ENCODE measurements around the gene PIH1D1. TPM values are rescaled to one million over a fixed set of nuclear protein-coding genes. Genes with fewer than 3 reads are reported as not detected.
"Not testable (repeated sequence)": the region's sequence is repeated elsewhere in the genome, so short reads cannot be mapped to it uniquely, and the experiment has no call there.

PIH1D1 gene
- total RNA-seq, 1 donor from 2014 or later, result 83.7 TPM

- Mint-ChIP-seq H3K27ac (no peak overlapping the region), H3K4me3 (peak overlapping the region; percentile 66), H3K9me3 (no peaks in the 10 kb centered on the region), H3K36me3 (peaks cover 2% of the 10 kb centered on the region), H3K27me3 (ENCODE audit: low read depth) (peaks cover 24% of the 10 kb centered on the region), H3K4me1 (peaks cover 4% of the 10 kb centered on the region)
- no peak for DNase-seq (ENCODE audit: low spot score in 2 of 2, unreplicated experiment in 2 of 2)
- no peak for TF ChIP-seq CTCF (IDR thresholded peaks at IDR 0.05; ENCODE audit: unreplicated experiment)
Observed at GRCh38 chr19:49474542-49474924, 22.9 kb upstream of the PIH1D1 start.

GRCh38 chr19:49473868-49474541, 22.4 kb upstream of the PIH1D1 start, which contains the start of gene FLT3LG:
FLT3LG (plus strand) TSS chr19:49474215; CDS start chr19:49474640, 425 bp downstream.
- Mint-ChIP-seq H3K4me3 (peak within 1 kb of the TSS; percentile 66), H3K36me3 (peaks cover 3% of the 10 kb centered on the region), H3K9me3 (no peaks in the 10 kb centered on the region), H3K27ac (no peak within 1 kb of the TSS), H3K27me3 (ENCODE audit: low read depth) (peaks cover 24% of the 10 kb centered on the region), H3K4me1 (peaks cover 4% of the 10 kb centered on the region)
- DNase-seq (ENCODE audit: low spot score in 2 of 2, unreplicated experiment in 2 of 2), result peak; percentile 60 to 83
- peak; percentile 99 for TF ChIP-seq CTCF (IDR thresholded peaks at IDR 0.05; ENCODE audit: unreplicated experiment)

GRCh38 chr19:49473501-49473867, 21.9 kb upstream of the PIH1D1 start:
- not testable (repeated sequence) for H3K36me3 Mint-ChIP-seq; H3K9me3 Mint-ChIP-seq; H3K27ac Mint-ChIP-seq; DNase-seq (ENCODE audit: low spot score in 2 of 2, unreplicated experiment in 2 of 2); H3K4me1 Mint-ChIP-seq
- Mint-ChIP-seq H3K4me3 (peak overlapping the region; percentile 66), H3K27me3 (ENCODE audit: low read depth) (peaks cover 24% of the 10 kb centered on the region)

GRCh38 chr19:49472936-49473335, 21.3 kb upstream of the PIH1D1 start:
- Mint-ChIP-seq H3K4me3 (no peak overlapping the region), H3K36me3 (peaks cover 6% of the 10 kb centered on the region), H3K27ac (no peak overlapping the region), H3K9me3 (no peaks in the 10 kb centered on the region), H3K4me1 (peaks cover 1% of the 10 kb centered on the region), H3K27me3 (ENCODE audit: low read depth) (peaks cover 24% of the 10 kb centered on the region)
- DNase-seq (ENCODE audit: low spot score in 2 of 2, unreplicated experiment in 2 of 2), result no peak
- no peak for TF ChIP-seq CTCF (IDR thresholded peaks at IDR 0.05; ENCODE audit: unreplicated experiment)

GRCh38 chr19:49470615-49470978, 19.0 kb upstream of the PIH1D1 start:
- Mint-ChIP-seq H3K27ac (no peak overlapping the region), H3K4me1 (peaks cover 1% of the 10 kb centered on the region), H3K36me3 (peaks cover 6% of the 10 kb centered on the region), H3K27me3 (ENCODE audit: low read depth) (peaks cover 15% of the 10 kb centered on the region), H3K9me3 (no peaks in the 10 kb centered on the region), H3K4me3 (no peak overlapping the region)
- DNase-seq (ENCODE audit: low spot score in 2 of 2, unreplicated experiment in 2 of 2), result no peak
- no peak for TF ChIP-seq CTCF (IDR thresholded peaks at IDR 0.05; ENCODE audit: unreplicated experiment)

GRCh38 chr19:49469828-49470614, 18.4 kb upstream of the PIH1D1 start:
- DNase-seq (ENCODE audit: low spot score in 2 of 2, unreplicated experiment in 2 of 2), result no peak
- no peak for TF ChIP-seq CTCF (IDR thresholded peaks at IDR 0.05; ENCODE audit: unreplicated experiment)
- H3K9me3 Mint-ChIP-seq, result no peaks in the 10 kb centered on the region
- peaks cover 6% of the 10 kb centered on the region for H3K36me3 Mint-ChIP-seq
- no peak overlapping the region for H3K4me3 Mint-ChIP-seq
- peaks cover 10% of the 10 kb centered on the region for H3K27me3 Mint-ChIP-seq (ENCODE audit: low read depth)
- H3K27ac Mint-ChIP-seq, result no peak overlapping the region
- H3K4me1 Mint-ChIP-seq, result no peaks in the 10 kb centered on the region

Measured in mesothelial cell of epicardium (in vitro differentiated cells).